K562 (cell line): ENCODE data around the gene PIK3R6. TPM values are rescaled to one million over a fixed set of nuclear protein-coding genes. Genes with fewer than 3 reads are reported as not detected.

Source experiments
- ATAC-seq: fragments of 200-7000 bp; cut with Tn5 transposase; 3 replicates; pipeline ENCODE4 v1.9.1; 2020; ENCODE audit warnings: moderate library complexity
- BruUV-seq: library from RNA; stranded (reverse); fragments of 400-500 nt; replicated peaks from 2 replicates; lab custom pipeline; 2021; lab: Mats Ljungman, UMichigan
- CTCF ChIA-PET: fragments of 300-600 bp; formaldehyde crosslinking; extraction: SDS; loops from one replicate; lab custom pipeline; 2021; ENCODE audit warnings: low intra/inter-chr PET ratio; lab: Yijun Ruan, JAX
- POLR2A ChIA-PET: fragments of 300-600, 350-650 bp; sonication (Branson Sonifier 250); formaldehyde crosslinking; extraction: SDS; loops from one replicate; lab custom pipeline; 2021; ENCODE audit warnings: antibody characterized with exemption, inconsistent platforms; lab: Yijun Ruan, JAX
- DNase-seq, 4 experiments: peaks; one replicate each; pipeline versions ENCODE4 v3.0.0 to v3.0.0-alpha.2; 2011 to 2018; ENCODE audit warnings: low spot score in 3 of 4, mixed read lengths in 3 of 4; ENCODE audit errors: extremely low read depth in 1 of 4
- FAIRE-seq: peaks from 2 replicates; lab custom pipeline; 2011; peaks lifted over from hg19 to GRCh38; lab: Jason Lieb, UNC
- H2AFZ ChIP-seq: 2 replicates; pipeline ENCODE4 v1.6.0; 2011; ENCODE audit warnings: low read depth, low read length, control low read depth, inconsistent platforms
- H3K27ac ChIP-seq: fragments of 200-600 bp; 3 replicates; pipeline ENCODE4 v1.8.0; 2011; ENCODE audit warnings: low read depth, mild to moderate bottlenecking, control low read depth, inconsistent platforms, low read length, moderate library complexity, mixed read lengths; ENCODE audit errors: extremely low read depth
- H3K27me3 ChIP-seq, 2 experiments: fragments of 300-600 bp in 1 of 2; 2 replicates in 1 of 2; 3 replicates in 1 of 2; pipeline versions ENCODE4 v1.6.0 to v1.8.0; 2011; ENCODE audit warnings: inconsistent platforms in 2 of 2, low read length in 2 of 2, mild to moderate bottlenecking in 1 of 2, mixed read lengths in 1 of 2, moderate library complexity in 1 of 2; ENCODE audit not compliant: control insufficient read depth in 2 of 2, insufficient read depth in 2 of 2
- H3K36me3 ChIP-seq: fragments of 300-600 bp; 3 replicates; pipeline ENCODE4 v1.8.0; 2011; ENCODE audit warnings: mild to moderate bottlenecking, low read length, inconsistent platforms; ENCODE audit not compliant: control insufficient read depth, insufficient read depth
- H3K4me1 ChIP-seq, 2 experiments: fragments of 200-600 bp in 1 of 2; replicated peaks in 1 of 2; 2 replicates in 1 of 2; 3 replicates in 1 of 2; pipeline versions ENCODE4 v1.5.1 to v1.8.0; 2011; ENCODE audit warnings: inconsistent platforms in 2 of 2, low read length in 2 of 2, mild to moderate bottlenecking in 1 of 2, mixed read lengths in 1 of 2, moderate library complexity in 1 of 2; ENCODE audit not compliant: control insufficient read depth in 2 of 2, insufficient read depth in 2 of 2
- H3K4me2 ChIP-seq: 2 replicates; pipeline ENCODE4 v1.6.1; 2011; ENCODE audit warnings: low read length, control low read depth, inconsistent platforms, mixed read lengths; ENCODE audit not compliant: insufficient read depth
- H3K4me3 ChIP-seq: fragments of 200-600 bp; sonication (generic), shearing (Covaris generic); 2 replicates; pipeline ENCODE4 v1.5.1; 2016; ENCODE audit warnings: control low read depth, inconsistent platforms
- H3K79me2 ChIP-seq: fragments of 200-600 bp; 3 replicates; pipeline ENCODE4 v1.8.0; 2011; ENCODE audit warnings: low read length, inconsistent platforms; ENCODE audit not compliant: control insufficient read depth, insufficient read depth
- H3K9ac ChIP-seq, 2 experiments: 2 replicates each; pipeline versions ENCODE4 v1.6.0 to v1.6.1; 2011; ENCODE audit warnings: low read depth in 2 of 2, low read length in 2 of 2, control low read depth in 1 of 2, inconsistent platforms in 1 of 2, mild to moderate bottlenecking in 1 of 2, mixed read lengths in 1 of 2; ENCODE audit not compliant: insufficient read depth in 1 of 2
- H3K9me1 ChIP-seq: one replicate; pipeline ENCODE4 v1.6.0; 2011; ENCODE audit warnings: inconsistent platforms, mild to moderate bottlenecking, low read length, moderate library complexity; ENCODE audit not compliant: control insufficient read depth, insufficient read depth
- H3K9me3 ChIP-seq: replicated peaks from 2 replicates; pipeline ENCODE4 v1.5.1; 2011; ENCODE audit warnings: low read depth, low read length, inconsistent platforms; ENCODE audit not compliant: control insufficient read depth, insufficient read depth
- H4K20me1 ChIP-seq: replicated peaks from 2 replicates; pipeline ENCODE4 v1.6.1; 2011; ENCODE audit warnings: low read length, inconsistent platforms, mixed read lengths; ENCODE audit not compliant: control insufficient read depth, insufficient read depth
- ARHGAP35 ChIP-seq: fragments of 450-650 bp; IDR thresholded peaks from 2 replicates; pipeline ENCODE4 v1.6.1; 2018; ENCODE audit not compliant: partially characterized antibody
- CBFB ChIP-seq: sonication (generic); formaldehyde crosslinking; IDR thresholded peaks from 2 replicates; pipeline ENCODE4 v1.4.0; 2020; ENCODE audit warnings: mild to moderate bottlenecking, missing genetic modification reagents
- CC2D1A ChIP-seq: fragments of 450-650 bp; IDR thresholded peaks from 2 replicates; pipeline ENCODE4 v1.6.1; 2017; ENCODE audit warnings: mild to moderate bottlenecking
- ELK1 ChIP-seq: sonication (generic); formaldehyde crosslinking; IDR thresholded peaks from 2 replicates; pipeline ENCODE4 v1.8.1; 2022; ENCODE audit warnings: missing genetic modification reagents
- RHOXF2B ChIP-seq: fragments of 250-450 bp; sonication (Bioruptor Pico); conservative IDR thresholded peaks from 2 replicates; pipeline ENCODE4 v1.5.1; 2021
- ZNF134 ChIP-seq: fragments of 250-450 bp; sonication (Bioruptor Pico); conservative IDR thresholded peaks from 2 replicates; pipeline ENCODE4 v1.4.0; 2020
- ZNF398 ChIP-seq: fragments of 250-450 bp; sonication (Bioruptor Pico); IDR thresholded peaks from 2 replicates; pipeline ENCODE4 v1.8.0; 2021; ENCODE audit warnings: moderate library complexity, mild to moderate bottlenecking, inconsistent platforms
- ZNF75A ChIP-seq: fragments of 450-650 bp; formaldehyde crosslinking; IDR thresholded peaks from 2 replicates; pipeline ENCODE4 v1.4.0; 2020; ENCODE audit warnings: mild to moderate bottlenecking
- in situ Hi-C: fragments of 300-500 bp; cut with MboI; formaldehyde crosslinking; loops from 4 replicates; pipeline ENCODE4 v1.15.0; 2018; ENCODE audit warnings: inconsistent platforms, mixed read lengths
- intact Hi-C: fragments of 100-400 bp; cut with micrococcal nuclease; formaldehyde crosslinking; loops from 2 replicates; pipeline ENCODE4 v1.14.2; 2022
- polyA plus RNA-seq, 8 experiments: library from polyadenylated mRNA; depleted of rRNA in 4 of 8; stranded (reverse) in 5 of 8; unstranded in 3 of 8; fragments of >200 nt; fragmentation: Nextera tagmentation in 2 of 8; fragmentation: Illumina TruSeq in 1 of 8; extraction: Ambion mirVana in 2 of 8; extraction: Trizol in 1 of 8; gene quantifications; 2 replicates each; pipeline versions ENCODE4 v1.2.1 to v1.2.3, GENCODE V29; 2011 to 2014; ENCODE audit warnings: inconsistent platforms in 1 of 8, missing spikeins in 1 of 8
- total RNA-seq, 7 experiments: library from RNA; depleted of rRNA in 6 of 7; stranded (reverse); fragments of >200 nt in 6 of 7; fragmentation: Illumina TruSeq in 2 of 7; extraction: Trizol in 2 of 7; gene quantifications; 2 replicates each; pipeline versions ENCODE4 v1.2.1 to v1.2.3, GENCODE V29; 2011 to 2021; ENCODE audit warnings: low replicate concordance in 1 of 7
- TF ChIP-seq, protein P1 (sequence below): fragments of 250-450 bp; sonication (Bioruptor Pico); IDR thresholded peaks from 2 replicates; pipeline ENCODE4 v1.4.0; 2020; ENCODE audit warnings: mild to moderate bottlenecking, moderate library complexity
- TF ChIP-seq, protein P2 (sequence below): sonication (generic); formaldehyde crosslinking; IDR thresholded peaks from 2 replicates; pipeline ENCODE4 v1.8.0; 2023; ENCODE audit warnings: mild to moderate bottlenecking, missing genetic modification reagents
- TF ChIP-seq, protein P3 (sequence below): fragments of 450-650 bp; IDR thresholded peaks from 2 replicates; pipeline ENCODE4 v1.6.1; 2016
- TF ChIP-seq, protein P4 (sequence below): fragments of 250-450 bp; sonication (Bioruptor Pico); IDR thresholded peaks from 2 replicates; pipeline ENCODE4 v1.4.0; 2020; ENCODE audit warnings: borderline replicate concordance

Gene PIK3R6
- total and polyA plus RNA-seq, 9 of the 15 experiments (the other 6 are each of a cell fraction or from before 2014, with no cell fraction given) = 0.04 TPM; not detected in 8

- TF ChIP-seq ZNF398 (CRISPR knock-in tag) (no peak), ELK1 (CRISPR knock-in tag) (no peak)
- TF ChIP-seq, protein P1, sequence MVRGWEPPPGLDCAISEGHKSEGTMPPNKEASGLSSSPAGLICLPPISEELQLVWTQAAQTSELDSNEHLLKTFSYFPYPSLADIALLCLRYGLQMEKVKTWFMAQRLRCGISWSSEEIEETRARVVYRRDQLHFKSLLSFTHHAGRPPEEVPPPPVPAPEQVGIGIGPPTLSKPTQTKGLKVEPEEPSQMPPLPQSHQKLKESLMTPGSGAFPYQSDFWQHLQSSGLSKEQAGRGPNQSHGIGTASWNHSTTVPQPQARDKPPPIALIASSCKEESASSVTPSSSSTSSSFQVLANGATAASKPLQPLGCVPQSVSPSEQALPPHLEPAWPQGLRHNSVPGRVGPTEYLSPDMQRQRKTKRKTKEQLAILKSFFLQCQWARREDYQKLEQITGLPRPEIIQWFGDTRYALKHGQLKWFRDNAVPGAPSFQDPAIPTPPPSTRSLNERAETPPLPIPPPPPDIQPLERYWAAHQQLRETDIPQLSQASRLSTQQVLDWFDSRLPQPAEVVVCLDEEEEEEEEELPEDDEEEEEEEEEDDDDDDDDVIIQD (CRISPR knock-in tag) = no peak
- TF ChIP-seq, all 486 proteins: peak for 0
These were observed 90.6 kb downstream of the PIK3R6 start (continued) for GRCh38 chr17:8776881-8777280.

- ChIA-PET CTCF (no interaction called here), POLR2A (no interaction called here)
- Histone ChIP-seq H3K9me3 (no peaks in the 10 kb centered on the region), H3K4me3 (no peak overlapping the region), H3K9ac (no peak overlapping the region), H3K36me3 (no peaks in the 10 kb centered on the region), H3K79me2 (no peaks in the 10 kb centered on the region), H3K4me2 (no peak overlapping the region), H3K9me1 (no peaks in the 10 kb centered on the region), H4K20me1 (no peaks in the 10 kb centered on the region), H3K27me3 (0 out of 5 replicates have a peak, but pooled peaks cover 0 to 2% of the 10 kb centered on the region in 2 experiments), H3K27ac (no peak overlapping the region), H3K4me1 (no peaks in the 10 kb centered on the region), H2AFZ (no peak overlapping the region)
- intact Hi-C loops (no loop called here), in situ Hi-C loops (loop anchor here (25.0 kb wide), 1 partner anchor 714 kb away; no protein-coding TSS in a partner anchor)
- FAIRE-seq = no peak
- DNase-seq = no peak
- no TSS peak for BruUV-seq
- no peak for ATAC-seq
- TF ChIP-seq, protein P2, sequence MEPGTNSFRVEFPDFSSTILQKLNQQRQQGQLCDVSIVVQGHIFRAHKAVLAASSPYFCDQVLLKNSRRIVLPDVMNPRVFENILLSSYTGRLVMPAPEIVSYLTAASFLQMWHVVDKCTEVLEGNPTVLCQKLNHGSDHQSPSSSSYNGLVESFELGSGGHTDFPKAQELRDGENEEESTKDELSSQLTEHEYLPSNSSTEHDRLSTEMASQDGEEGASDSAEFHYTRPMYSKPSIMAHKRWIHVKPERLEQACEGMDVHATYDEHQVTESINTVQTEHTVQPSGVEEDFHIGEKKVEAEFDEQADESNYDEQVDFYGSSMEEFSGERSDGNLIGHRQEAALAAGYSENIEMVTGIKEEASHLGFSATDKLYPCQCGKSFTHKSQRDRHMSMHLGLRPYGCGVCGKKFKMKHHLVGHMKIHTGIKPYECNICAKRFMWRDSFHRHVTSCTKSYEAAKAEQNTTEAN = no peak
- no peak for TF ChIP-seq RHOXF2B
- TF ChIP-seq ZNF134 = no peak
- TF ChIP-seq, protein P3, sequence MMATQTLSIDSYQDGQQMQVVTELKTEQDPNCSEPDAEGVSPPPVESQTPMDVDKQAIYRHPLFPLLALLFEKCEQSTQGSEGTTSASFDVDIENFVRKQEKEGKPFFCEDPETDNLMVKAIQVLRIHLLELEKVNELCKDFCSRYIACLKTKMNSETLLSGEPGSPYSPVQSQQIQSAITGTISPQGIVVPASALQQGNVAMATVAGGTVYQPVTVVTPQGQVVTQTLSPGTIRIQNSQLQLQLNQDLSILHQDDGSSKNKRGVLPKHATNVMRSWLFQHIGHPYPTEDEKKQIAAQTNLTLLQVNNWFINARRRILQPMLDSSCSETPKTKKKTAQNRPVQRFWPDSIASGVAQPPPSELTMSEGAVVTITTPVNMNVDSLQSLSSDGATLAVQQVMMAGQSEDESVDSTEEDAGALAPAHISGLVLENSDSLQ = no peak
- no peak for TF ChIP-seq ARHGAP35
- TF ChIP-seq CC2D1A = no peak
- TF ChIP-seq ZNF75A = no peak
- TF ChIP-seq CBFB (CRISPR knock-in tag) = no peak
- TF ChIP-seq, protein P4, sequence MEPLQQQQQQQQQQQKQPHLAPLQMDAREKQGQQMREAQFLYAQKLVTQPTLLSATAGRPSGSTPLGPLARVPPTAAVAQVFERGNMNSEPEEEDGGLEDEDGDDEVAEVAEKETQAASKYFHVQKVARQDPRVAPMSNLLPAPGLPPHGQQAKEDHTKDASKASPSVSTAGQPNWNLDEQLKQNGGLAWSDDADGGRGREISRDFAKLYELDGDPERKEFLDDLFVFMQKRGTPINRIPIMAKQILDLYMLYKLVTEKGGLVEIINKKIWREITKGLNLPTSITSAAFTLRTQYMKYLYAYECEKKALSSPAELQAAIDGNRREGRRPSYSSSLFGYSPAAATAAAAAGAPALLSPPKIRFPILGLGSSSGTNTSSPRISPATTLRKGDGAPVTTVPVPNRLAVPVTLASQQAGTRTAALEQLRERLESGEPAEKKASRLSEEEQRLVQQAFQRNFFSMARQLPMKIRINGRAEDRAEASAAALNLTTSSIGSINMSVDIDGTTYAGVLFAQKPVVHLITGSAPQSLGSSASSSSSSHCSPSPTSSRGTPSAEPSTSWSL (CRISPR knock-in tag) = no peak
These were observed 91.2 kb downstream of the PIK3R6 start for GRCh38 chr17:8776248-8776647.
